ENCODE results near the gene MSS51.

MSS51 gene

DNA sequence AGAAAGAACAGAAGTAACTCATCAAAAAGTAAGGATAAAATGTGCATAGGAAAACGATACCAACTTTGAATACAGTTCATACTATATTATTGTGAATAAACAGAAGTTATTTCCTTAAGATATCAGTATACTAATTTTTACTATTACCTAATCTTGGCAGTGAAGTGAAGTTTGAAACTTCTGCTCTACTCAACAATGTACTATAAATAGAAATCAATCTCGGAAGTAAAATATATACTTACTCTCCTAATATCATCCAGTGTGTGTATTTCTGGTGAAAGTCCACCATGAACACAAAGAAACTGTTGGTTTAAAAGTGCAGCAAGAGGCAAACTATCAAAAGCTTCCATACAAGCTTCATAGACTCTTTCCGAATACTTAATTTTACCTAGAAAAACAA lies 37.9 kb upstream of the MSS51 start:
- Histone ChIP-seq H3K4me2 (ENCODE audit: insufficient read depth, low read length) (no peak overlapping the region), H3K36me3 (ENCODE audit: insufficient read depth, low read length) (peaks cover 80% of the 10 kb centered on the region)
- TF ChIP-seq, protein P1, sequence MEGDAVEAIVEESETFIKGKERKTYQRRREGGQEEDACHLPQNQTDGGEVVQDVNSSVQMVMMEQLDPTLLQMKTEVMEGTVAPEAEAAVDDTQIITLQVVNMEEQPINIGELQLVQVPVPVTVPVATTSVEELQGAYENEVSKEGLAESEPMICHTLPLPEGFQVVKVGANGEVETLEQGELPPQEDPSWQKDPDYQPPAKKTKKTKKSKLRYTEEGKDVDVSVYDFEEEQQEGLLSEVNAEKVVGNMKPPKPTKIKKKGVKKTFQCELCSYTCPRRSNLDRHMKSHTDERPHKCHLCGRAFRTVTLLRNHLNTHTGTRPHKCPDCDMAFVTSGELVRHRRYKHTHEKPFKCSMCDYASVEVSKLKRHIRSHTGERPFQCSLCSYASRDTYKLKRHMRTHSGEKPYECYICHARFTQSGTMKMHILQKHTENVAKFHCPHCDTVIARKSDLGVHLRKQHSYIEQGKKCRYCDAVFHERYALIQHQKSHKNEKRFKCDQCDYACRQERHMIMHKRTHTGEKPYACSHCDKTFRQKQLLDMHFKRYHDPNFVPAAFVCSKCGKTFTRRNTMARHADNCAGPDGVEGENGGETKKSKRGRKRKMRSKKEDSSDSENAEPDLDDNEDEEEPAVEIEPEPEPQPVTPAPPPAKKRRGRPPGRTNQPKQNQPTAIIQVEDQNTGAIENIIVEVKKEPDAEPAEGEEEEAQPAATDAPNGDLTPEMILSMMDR (IDR thresholded peaks at IDR 0.05; ENCODE audit: borderline replicate concordance, extremely low read depth, low read length, poor library complexity, severe bottlenecking), result no peak

GRCh38 chr10:73469579-73469978 lies 36.2 kb upstream of the MSS51 start:
- Histone ChIP-seq H3K36me3 (ENCODE audit: insufficient read depth, low read length) (peaks cover 80% of the 10 kb centered on the region), H3K27ac (ENCODE audit: low read length) (no peak overlapping the region), H4K20me1 (ENCODE audit: insufficient read depth, low read length) (no peaks in the 10 kb centered on the region), H3K79me2 (ENCODE audit: insufficient read depth, low read length) (no peaks in the 10 kb centered on the region), H2AFZ (ENCODE audit: low read depth, low read length) (no peak overlapping the region), H3K9ac (ENCODE audit: low read depth, low read length) (no peak overlapping the region), H3K4me1 (ENCODE audit: insufficient read depth, low read length) (no peaks in the 10 kb centered on the region), H3K4me3 (ENCODE audit: low read depth in 1 of 2, low read length in 2 of 2) (no peak overlapping the region), H3K27me3 (ENCODE audit: insufficient read depth, low read length, poor library complexity) (no peaks in the 10 kb centered on the region), H3K9me3 (ENCODE audit: insufficient read depth, low read length, severe bottlenecking) (no peaks in the 10 kb centered on the region), H3K4me2 (ENCODE audit: insufficient read depth, low read length) (no peak overlapping the region)
- no peak for ATAC-seq (ENCODE audit: insufficient read depth, low read depth)
- TF ChIP-seq, protein P1 (IDR thresholded peaks at IDR 0.05; ENCODE audit: borderline replicate concordance, extremely low read depth, low read length, poor library complexity, severe bottlenecking), result no peak
- no peak for TF ChIP-seq EZH2 (IDR thresholded peaks at IDR 0.05; ENCODE audit: borderline replicate concordance, low read depth, low read length, severe bottlenecking)
- no peak for DNase-seq

More for the DNA sequence above, 37.9 kb upstream of the MSS51 start:
- H2AFZ ChIP-seq (ENCODE audit: low read depth, low read length), result no peak overlapping the region
- no peaks in the 10 kb centered on the region for H3K4me1 ChIP-seq (ENCODE audit: insufficient read depth, low read length)
- H3K9me3 ChIP-seq (ENCODE audit: insufficient read depth, low read length, severe bottlenecking), result no peaks in the 10 kb centered on the region
- no peaks in the 10 kb centered on the region for H3K27me3 ChIP-seq (ENCODE audit: insufficient read depth, low read length, poor library complexity)
- H4K20me1 ChIP-seq (ENCODE audit: insufficient read depth, low read length), result no peaks in the 10 kb centered on the region
- no peak overlapping the region for H3K4me3 ChIP-seq (ENCODE audit: low read depth in 1 of 2, low read length in 2 of 2)
- DNase-seq, result no peak
- H3K79me2 ChIP-seq (ENCODE audit: insufficient read depth, low read length), result no peaks in the 10 kb centered on the region
- ATAC-seq (ENCODE audit: insufficient read depth, low read depth), result no peak
- no peak overlapping the region for H3K9ac ChIP-seq (ENCODE audit: low read depth, low read length)
- H3K27ac ChIP-seq (ENCODE audit: low read length), result no peak overlapping the region

GRCh38 chr10:73467206-73467605 lies 33.8 kb upstream of the MSS51 start:
- Histone ChIP-seq H3K79me2 (ENCODE audit: insufficient read depth, low read length) (no peaks in the 10 kb centered on the region), H2AFZ (ENCODE audit: low read depth, low read length) (no peak overlapping the region), H4K20me1 (ENCODE audit: insufficient read depth, low read length) (no peaks in the 10 kb centered on the region), H3K36me3 (ENCODE audit: insufficient read depth, low read length) (peaks cover 79% of the 10 kb centered on the region), H3K4me2 (ENCODE audit: insufficient read depth, low read length) (no peak overlapping the region), H3K9me3 (ENCODE audit: insufficient read depth, low read length, severe bottlenecking) (no peaks in the 10 kb centered on the region), H3K4me3 (ENCODE audit: low read depth in 1 of 2, low read length in 2 of 2) (no peak overlapping the region), H3K4me1 (ENCODE audit: insufficient read depth, low read length) (no peaks in the 10 kb centered on the region), H3K27me3 (ENCODE audit: insufficient read depth, low read length, poor library complexity) (no peaks in the 10 kb centered on the region), H3K27ac (ENCODE audit: low read length) (no peak overlapping the region), H3K9ac (ENCODE audit: low read depth, low read length) (no peak overlapping the region)
- DNase-seq (no peak), ATAC-seq (ENCODE audit: insufficient read depth, low read depth) (no peak)
- TF ChIP-seq, protein P1 (IDR thresholded peaks at IDR 0.05; ENCODE audit: borderline replicate concordance, extremely low read depth, low read length, poor library complexity, severe bottlenecking), result no peak
- no peak for TF ChIP-seq EZH2 (IDR thresholded peaks at IDR 0.05; ENCODE audit: borderline replicate concordance, low read depth, low read length, severe bottlenecking)

Data from DND-41 (cell line).